Measurements from ENCODE around the gene GTPBP2. TPM values are rescaled to one million over a fixed set of nuclear protein-coding genes. Genes with fewer than 3 reads are reported as not detected.
A peak's percentile ranks its signal among the peaks of the same experiment; 100 is the strongest.

GTPBP2 gene
- total and polyA plus RNA-seq, 2 of the 4 experiments (the other 2 are of a cell fraction): 38.4 to 86.6 TPM

DNA sequence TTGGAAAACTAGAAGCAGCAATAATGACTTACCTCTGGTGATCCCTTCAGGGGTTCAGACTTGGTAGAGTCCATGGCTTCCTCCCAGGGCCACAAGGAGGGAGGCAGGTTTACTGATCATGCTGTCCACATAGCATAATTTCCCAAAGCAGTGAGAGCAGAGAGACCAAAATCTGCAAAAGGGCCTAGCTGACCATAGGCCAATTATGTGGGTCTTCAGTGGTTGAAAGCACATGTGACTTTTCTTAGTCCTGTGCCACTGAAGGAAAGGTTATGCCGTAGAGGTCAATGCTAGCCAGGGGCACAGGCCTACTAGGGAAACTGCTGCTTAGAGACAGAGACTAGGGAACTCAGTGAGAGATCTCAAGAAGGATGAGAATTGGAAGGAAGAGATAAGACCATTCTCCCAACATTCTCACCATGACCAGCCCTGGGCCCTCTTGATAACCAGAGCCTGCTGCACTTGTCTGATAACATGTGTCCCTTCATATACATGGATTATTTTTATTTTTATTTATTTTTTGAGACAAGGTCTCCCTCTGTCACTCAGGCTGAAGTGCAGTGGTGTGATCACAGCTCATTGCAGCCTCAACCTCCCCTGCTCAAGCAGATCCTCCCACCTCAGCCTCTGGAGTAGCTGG, 2.0 kb upstream of the GTPBP2 start:
- peaks cover 12% of the 10 kb centered on the region for H3K4me1 ChIP-seq (ENCODE audit: control insufficient read depth, insufficient read depth, low read length)
- no peaks in the 10 kb centered on the region for H4K20me1 ChIP-seq (ENCODE audit: insufficient read depth, low read length)
- peak overlapping the region; percentile 11 for H2BK5ac ChIP-seq (ENCODE audit: low read depth, low read length, poor library complexity, severe bottlenecking)
- no peak overlapping the region for H3K56ac ChIP-seq (ENCODE audit: extremely low read depth, insufficient read depth, low read length)
- no peak overlapping the region for H3K4me2 ChIP-seq (ENCODE audit: low read depth, low read length)
- intact Hi-C loops (cut with micrococcal nuclease) (no loop called here), dilution Hi-C loops (cut with HindIII; ENCODE audit: low sequenced_read_pairs, unreplicated experiment) (no loop called here), in situ Hi-C loops (cut with MboI; ENCODE audit: low sequenced_read_pairs) (no loop called here)
- peak overlapping the region; percentile 79 for H2AK5ac ChIP-seq (ENCODE audit: low read depth, low read length)
- H3K14ac ChIP-seq (replicated peaks; ENCODE audit: low read depth, low read length): peak overlapping the region; percentile 53; the same call in 1 of the 2 replicates
- H4K8ac ChIP-seq (ENCODE audit: low read depth in 2 of 2, low read length in 2 of 2): peak overlapping the region in 1 of 2 experiments; percentile 59; a peak in 2 of 4 replicates
- no peak for TF ChIP-seq MAZ (IDR thresholded peaks at IDR 0.05; ENCODE audit: borderline replicate concordance, low read depth, low read length)
- no peaks in the 10 kb centered on the region for H3K27me3 ChIP-seq (ENCODE audit: control insufficient read depth, insufficient read depth, low read length)
- H3K9me3 ChIP-seq (ENCODE audit: control insufficient read depth, insufficient read depth, low read length): no peaks in the 10 kb centered on the region
- CTCF ChIA-PET: no interaction called here
- H4K5ac ChIP-seq (ENCODE audit: low read depth, low read length): no peak overlapping the region; the same call in 1 of the 2 replicates
- H3K79me1 ChIP-seq (ENCODE audit: low read depth in 1 of 2, low read length in 2 of 2): peaks cover 16 to 36% of the 10 kb centered on the region in 2 experiments
- peak overlapping the region; percentile 53; the same call in 1 of the 3 replicates for H2BK15ac ChIP-seq (ENCODE audit: low read depth, low read length)
- no peak overlapping the region for H2AFZ ChIP-seq (replicated peaks; ENCODE audit: low read length, poor library complexity)
- H3K27ac ChIP-seq (ENCODE audit: insufficient read depth, low read length): peak overlapping the region; percentile 28; the same call in 1 of the 2 replicates
- H3K23ac ChIP-seq (ENCODE audit: low read depth, low read length): peak overlapping the region; percentile 19; the same call in 1 of the 2 replicates
- no peak overlapping the region for H3K9ac ChIP-seq (ENCODE audit: low read depth, low read length)
- H2AK9ac ChIP-seq (replicated peaks; ENCODE audit: low read depth, low read length, poor library complexity): peak overlapping the region; percentile 7
- H3K18ac ChIP-seq (ENCODE audit: low read depth, low read length): no peak overlapping the region
- peaks cover 3% of the 10 kb centered on the region; the same call in 1 of the 2 replicates for H3K36me3 ChIP-seq (ENCODE audit: control insufficient read depth, insufficient read depth, low read length)
- H4K91ac ChIP-seq (ENCODE audit: insufficient read depth, low read depth, low read length): 0 out of 2 replicates have a peak overlapping the region, but pooled peaks have one; percentile 55
- peak overlapping the region; percentile 24 for H3K4ac ChIP-seq (ENCODE audit: low read depth, low read length)
- POLR2A ChIA-PET (ENCODE audit: unreplicated experiment): no interaction called here
- peak overlapping the region; percentile 12; the same call in 1 of the 2 replicates for H2BK120ac ChIP-seq (ENCODE audit: low read depth, low read length)
- no TSS peak for BruUV-seq (replicated peaks)
- WGBS, 2 experiments (ENCODE audit: extremely low coverage in 2 of 2, insufficient read length in 1 of 2): no CpG with 5 or more reads among the region's 1 CpG
- H3K9me1 ChIP-seq (ENCODE audit: insufficient read depth, low read length): peaks cover 12% of the 10 kb centered on the region
- DNase-seq (no peak), ATAC-seq (ENCODE audit: low read depth) (no peak)
- H2BK20ac ChIP-seq (ENCODE audit: low read depth, low read length): no peak overlapping the region
- H3K4me3 ChIP-seq (ENCODE audit: insufficient read depth, low read depth, low read length): no peak overlapping the region

Data from IMR-90 (cell line).